HepG2 (cell line): ENCODE results near the gene HES7. TPM values are rescaled to one million over a fixed set of nuclear protein-coding genes. Genes with fewer than 3 reads are reported as not detected.
A peak's percentile ranks its signal among the peaks of the same experiment; 100 is the strongest.

ENCODE experiments used
- ARNTL ChIP-seq: sonication (generic); formaldehyde crosslinking; IDR thresholded peaks from 2 replicates; pipeline ENCODE4 v1.4.0; 2020; ENCODE audit warnings: mild to moderate bottlenecking, missing genetic modification reagents
- CBX1 ChIP-seq: IDR thresholded peaks from one replicate; pipeline ENCODE4 v1.6.1; 2016; ENCODE audit warnings: antibody characterized with exemption, low read depth
- FOXO1 ChIP-seq: sonication (generic); formaldehyde crosslinking; IDR thresholded peaks from 2 replicates; pipeline ENCODE4 v1.4.0; 2020; ENCODE audit warnings: missing genetic modification reagents
- NFYC ChIP-seq: IDR thresholded peaks from 2 replicates; pipeline ENCODE4 v1.6.1; 2016; ENCODE audit warnings: missing genetic modification reagents, missing compliant biosample characterization
- PAF1 ChIP-seq: IDR thresholded peaks from 2 replicates; pipeline ENCODE4 v1.6.1; 2016; ENCODE audit warnings: missing genetic modification reagents, missing compliant biosample characterization
- RBM22 ChIP-seq: fragments of 200-400 bp; formaldehyde crosslinking; optimal IDR thresholded peaks from 2 replicates; pipeline ENCODE3; 2017; ENCODE audit warnings: mild to moderate bottlenecking, low read length, moderate library complexity
- SOX5 ChIP-seq: IDR thresholded peaks from 2 replicates; pipeline ENCODE4 v1.6.1; 2016; ENCODE audit warnings: borderline replicate concordance
- TBP ChIP-seq: sonication (generic); formaldehyde crosslinking; IDR thresholded peaks from 2 replicates; pipeline ENCODE4 v1.5.0; 2020; ENCODE audit warnings: missing genetic modification reagents
- TBX2 ChIP-seq: sonication (generic); formaldehyde crosslinking; IDR thresholded peaks from 2 replicates; pipeline ENCODE4 v1.5.0; 2020; ENCODE audit warnings: missing genetic modification reagents, mild to moderate bottlenecking, borderline replicate concordance
- TCF7L2 ChIP-seq: IDR thresholded peaks from 2 replicates; pipeline ENCODE4 v1.6.1; 2011; ENCODE audit warnings: mild to moderate bottlenecking, low read depth, low read length, moderate library complexity
- TOE1 ChIP-seq: sonication (generic); formaldehyde crosslinking; IDR thresholded peaks from 2 replicates; pipeline ENCODE4 v1.4.0; 2020; ENCODE audit warnings: mild to moderate bottlenecking, missing genetic modification reagents
- ZBTB40 ChIP-seq, 2 experiments: fragments of 450-650 bp in 1 of 2; sonication (generic) in 1 of 2; formaldehyde crosslinking in 1 of 2; IDR thresholded peaks; 2 replicates each; pipeline versions ENCODE4 v1.6.1 to v1.8.0; 2016 to 2022; ENCODE audit warnings: antibody characterized with exemption in 1 of 2, mild to moderate bottlenecking in 1 of 2, missing genetic modification reagents in 1 of 2
- ZBTB44 ChIP-seq: sonication (generic); formaldehyde crosslinking; IDR thresholded peaks from 2 replicates; pipeline ENCODE4 v1.4.0; 2020; ENCODE audit warnings: missing genetic modification reagents
- ZBTB7A ChIP-seq: sonication (generic); formaldehyde crosslinking; IDR thresholded peaks from 2 replicates; pipeline ENCODE4 v1.8.0; 2022; ENCODE audit warnings: mild to moderate bottlenecking, missing genetic modification reagents
- ZKSCAN5 ChIP-seq: sonication (generic); formaldehyde crosslinking; IDR thresholded peaks from 2 replicates; pipeline ENCODE4 v1.5.1; 2020; ENCODE audit warnings: mild to moderate bottlenecking, missing genetic modification reagents
- ZNF205 ChIP-seq: IDR thresholded peaks from 2 replicates; pipeline ENCODE4 v1.6.1; 2018; ENCODE audit warnings: missing biosample characterization, missing genetic modification reagents
- ZNF331 ChIP-seq: sonication (generic); formaldehyde crosslinking; IDR thresholded peaks from 2 replicates; pipeline ENCODE4 v1.4.0; 2020; ENCODE audit warnings: missing genetic modification reagents
- ZNF616 ChIP-seq: sonication (generic); formaldehyde crosslinking; IDR thresholded peaks from 2 replicates; pipeline ENCODE4 v1.5.0; 2020; ENCODE audit warnings: low read depth, mild to moderate bottlenecking, missing genetic modification reagents
- ZNF670 ChIP-seq: sonication (generic); formaldehyde crosslinking; IDR thresholded peaks from 2 replicates; pipeline ENCODE4 v1.8.0; 2022; ENCODE audit warnings: mild to moderate bottlenecking, missing genetic modification reagents, borderline replicate concordance
- ZSCAN31 ChIP-seq: sonication (generic); formaldehyde crosslinking; IDR thresholded peaks from 2 replicates; pipeline ENCODE4 v1.5.0; 2020; ENCODE audit warnings: low read depth, mild to moderate bottlenecking, missing genetic modification reagents
- ZZZ3 ChIP-seq: sonication (generic); formaldehyde crosslinking; IDR thresholded peaks from 2 replicates; pipeline ENCODE4 v1.4.0; 2020; ENCODE audit warnings: missing genetic modification reagents, mild to moderate bottlenecking, borderline replicate concordance
- polyA plus RNA-seq, 8 experiments: library from polyadenylated mRNA; depleted of rRNA in 3 of 8; stranded (reverse) in 7 of 8; unstranded in 1 of 8; fragments of >200 nt; fragmentation: Illumina TruSeq in 4 of 8; extraction: Trizol in 4 of 8; gene quantifications; 2 replicates each; pipeline versions ENCODE4 v1.2.1 to v1.2.3, GENCODE V29; 2011 to 2016; ENCODE audit warnings: low read depth in 4 of 8, missing spikeins in 1 of 8, mixed read lengths in 1 of 8; ENCODE audit not compliant: insufficient read depth in 1 of 8
- total RNA-seq, 5 experiments: library from RNA; depleted of rRNA; stranded (reverse); fragments of >200 nt; fragmentation: Illumina TruSeq; extraction: Trizol; gene quantifications; 2 replicates each; pipeline ENCODE4 v1.2.3, GENCODE V29; 2016; ENCODE audit warnings: low read depth in 1 of 5

HES7 gene
- total and polyA plus RNA-seq, 2 of the 13 experiments (the other 11 are each of a cell fraction or from before 2014, with no cell fraction given): not detected

- TF ChIP-seq ZBTB40 (IDR thresholded peaks at IDR 0.05) (no peak), ZBTB40 (CRISPR knock-in tag; IDR thresholded peaks at IDR 0.05) (peak; percentile 26; the same call in 1 of the 2 replicates), SOX5 (CRISPR knock-in tag) (no peak), CBX1 (no peak), ZZZ3 (CRISPR knock-in tag) (no peak), RBM22 (no peak), TBP (CRISPR knock-in tag) (no peak), TBX2 (0 out of 2 replicates have a peak, but pooled peaks have one; percentile 24), ZSCAN31 (CRISPR knock-in tag) (no peak), TOE1 (CRISPR knock-in tag) (no peak), ZNF205 (CRISPR knock-in tag) (no peak), PAF1 (no peak), ARNTL (CRISPR knock-in tag) (0 out of 2 replicates have a peak, but pooled peaks have one; percentile 43), ZKSCAN5 (CRISPR knock-in tag) (no peak), ZNF331 (CRISPR knock-in tag) (0 out of 2 replicates have a peak, but pooled peaks have one; percentile 24), TCF7L2 (no peak), FOXO1 (peak; percentile 25), ZNF670 (no peak), NFYC (CRISPR knock-in tag) (no peak), ZNF616 (no peak), ZBTB7A (CRISPR knock-in tag) (peak; percentile 67), ZBTB44 (CRISPR knock-in tag) (no peak)
Measured at GRCh38 chr17:8121681-8122421, 2.1 kb downstream of the HES7 start (continued).
